ENCODE results near the gene PHRF1.
"Not testable (repeated sequence)": the region's sequence is repeated elsewhere in the genome, so short reads cannot be mapped to it uniquely, and the experiment has no call there.

PHRF1 gene

DNA sequence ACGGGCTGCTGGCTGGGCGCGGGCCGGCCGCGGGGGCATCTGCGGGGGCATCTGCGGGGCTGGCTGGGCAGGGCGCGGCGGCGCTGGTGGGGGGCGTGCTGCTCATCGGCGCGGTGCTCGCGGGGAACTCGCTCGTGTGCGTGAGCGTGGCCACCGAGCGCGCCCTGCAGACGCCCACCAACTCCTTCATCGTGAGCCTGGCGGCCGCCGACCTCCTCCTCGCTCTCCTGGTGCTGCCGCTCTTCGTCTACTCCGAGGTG lies 61.0 kb downstream of the PHRF1 start:
- no peaks in the 10 kb centered on the region for H3K36me3 ChIP-seq (ENCODE audit: control insufficient read depth, insufficient read depth, low read length)
- H3K9ac ChIP-seq (ENCODE audit: low read length): no peak overlapping the region
- H3K27me3 ChIP-seq (ENCODE audit: control insufficient read depth, insufficient read depth, low read length): peaks cover 21% of the 10 kb centered on the region
- peaks cover 2% of the 10 kb centered on the region for H3K4me1 ChIP-seq (ENCODE audit: control insufficient read depth, insufficient read depth, low read length)
- no peak overlapping the region for H3K27ac ChIP-seq (ENCODE audit: low read depth, low read length)
- H3K4me3 ChIP-seq (ENCODE audit: low read length): no peak overlapping the region

DNA sequence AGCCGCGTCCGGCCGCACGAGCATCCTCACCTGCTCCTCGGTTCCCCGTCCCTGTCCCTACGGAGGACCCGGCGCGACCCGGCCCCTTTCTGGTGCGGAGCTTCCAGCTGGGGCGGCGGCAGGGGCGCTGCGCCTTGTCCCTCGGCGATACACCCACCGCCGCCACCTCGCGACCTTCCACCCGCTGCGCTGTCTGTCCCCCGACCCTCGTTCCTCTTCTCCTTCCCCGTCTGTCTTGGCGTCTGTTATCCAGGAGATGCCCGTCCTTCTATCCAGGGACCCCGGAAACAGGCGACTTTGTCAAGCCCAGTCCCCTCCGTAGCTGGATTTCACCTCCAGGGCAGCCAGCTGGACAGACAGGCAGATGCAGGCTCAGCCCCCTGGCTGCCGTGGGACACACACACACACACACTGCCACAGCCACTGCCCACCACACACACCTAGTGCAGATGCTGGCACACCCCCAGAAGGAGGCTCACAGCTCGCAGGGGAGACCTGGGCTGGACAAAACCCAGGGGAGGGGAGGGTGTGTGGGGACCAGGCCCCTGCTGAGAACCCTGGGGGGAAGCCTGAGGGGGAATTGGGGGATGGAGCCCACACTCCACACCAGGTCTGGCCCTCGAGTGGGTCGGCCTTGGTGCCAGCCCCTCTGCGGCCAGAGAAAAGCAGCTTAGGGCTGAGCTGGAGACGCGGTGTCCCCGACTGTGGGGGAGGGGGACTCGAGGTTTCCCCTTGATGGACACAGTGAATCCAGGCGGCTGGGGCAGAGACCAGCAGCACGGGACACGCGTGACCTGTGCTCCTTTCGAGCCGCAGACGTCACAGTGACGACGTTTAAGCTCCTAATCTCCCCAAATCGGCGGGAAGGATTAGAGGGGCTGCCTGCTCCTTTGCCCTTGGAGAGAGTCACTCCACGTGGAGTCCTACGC lies 61.6 kb downstream of the PHRF1 start:
- peaks cover 2% of the 10 kb centered on the region for H3K4me1 ChIP-seq (ENCODE audit: control insufficient read depth, insufficient read depth, low read length)
- peaks cover 21% of the 10 kb centered on the region for H3K27me3 ChIP-seq (ENCODE audit: control insufficient read depth, insufficient read depth, low read length)
- no peak overlapping the region for H3K4me3 ChIP-seq (ENCODE audit: low read length)
- H3K27ac ChIP-seq (ENCODE audit: low read depth, low read length): no peak overlapping the region
- no peaks in the 10 kb centered on the region for H3K36me3 ChIP-seq (ENCODE audit: control insufficient read depth, insufficient read depth, low read length)
- H3K9ac ChIP-seq (ENCODE audit: low read length): no peak overlapping the region

DNA sequence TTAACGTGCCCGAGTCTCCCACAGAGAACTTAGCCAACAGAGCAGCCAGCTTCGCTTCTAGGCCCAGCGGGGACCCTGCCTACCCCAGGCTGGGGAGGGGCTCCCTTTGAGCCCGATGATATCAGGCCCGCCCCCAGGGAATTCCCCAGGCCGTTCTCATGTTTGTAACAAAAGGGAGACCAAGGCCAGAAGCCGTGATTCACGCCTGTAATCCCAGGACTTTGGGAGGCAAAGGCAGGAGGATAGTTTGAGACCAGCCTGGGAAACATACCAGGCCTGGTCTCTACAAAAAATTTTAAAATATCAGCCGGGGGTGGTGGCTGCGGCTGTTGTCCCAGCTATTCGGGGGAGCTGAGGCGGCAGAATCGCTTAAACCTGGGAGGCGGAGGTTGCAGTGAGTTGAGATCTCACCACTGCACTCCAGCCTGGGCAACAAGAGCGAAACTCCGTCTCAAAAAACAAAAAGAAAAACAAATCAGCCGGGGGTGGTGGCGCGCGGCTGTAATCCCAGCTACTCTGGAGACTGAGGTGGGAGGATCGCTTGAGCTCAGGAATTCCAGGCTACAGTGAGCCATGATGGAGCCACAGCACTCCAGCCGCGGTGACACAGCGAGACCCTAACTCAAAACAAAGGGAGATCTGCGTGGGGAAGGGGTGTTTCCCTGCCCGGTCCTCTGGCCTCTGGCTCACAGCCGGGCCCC lies 62.5 kb downstream of the PHRF1 start:
- no peak overlapping the region for H3K27ac ChIP-seq (ENCODE audit: low read depth, low read length)
- H3K4me3 ChIP-seq (ENCODE audit: low read length): no peak overlapping the region
- peaks cover 21% of the 10 kb centered on the region for H3K27me3 ChIP-seq (ENCODE audit: control insufficient read depth, insufficient read depth, low read length)
- no peak overlapping the region for H3K9ac ChIP-seq (ENCODE audit: low read length)
- peaks cover 2% of the 10 kb centered on the region for H3K4me1 ChIP-seq (ENCODE audit: control insufficient read depth, insufficient read depth, low read length)
- no peaks in the 10 kb centered on the region for H3K36me3 ChIP-seq (ENCODE audit: control insufficient read depth, insufficient read depth, low read length)

DNA sequence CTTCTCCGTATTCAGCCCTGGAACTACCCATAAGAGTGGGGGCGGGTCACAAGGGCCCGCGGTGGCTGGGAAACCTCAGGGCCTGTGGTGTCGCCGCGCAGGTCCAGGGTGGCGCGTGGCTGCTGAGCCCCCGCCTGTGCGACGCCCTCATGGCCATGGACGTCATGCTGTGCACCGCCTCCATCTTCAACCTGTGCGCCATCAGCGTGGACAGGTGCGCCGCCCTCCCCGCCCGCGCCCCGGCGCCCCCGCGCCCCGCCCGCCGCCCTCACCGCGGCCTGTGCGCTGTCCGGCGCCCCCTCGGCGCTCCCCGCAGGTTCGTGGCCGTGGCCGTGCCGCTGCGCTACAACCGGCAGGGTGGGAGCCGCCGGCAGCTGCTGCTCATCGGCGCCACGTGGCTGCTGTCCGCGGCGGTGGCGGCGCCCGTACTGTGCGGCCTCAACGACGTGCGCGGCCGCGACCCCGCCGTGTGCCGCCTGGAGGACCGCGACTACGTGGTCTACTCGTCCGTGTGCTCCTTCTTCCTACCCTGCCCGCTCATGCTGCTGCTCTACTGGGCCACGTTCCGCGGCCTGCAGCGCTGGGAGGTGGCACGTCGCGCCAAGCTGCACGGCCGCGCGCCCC lies 63.2 kb downstream of the PHRF1 start:
- H3K27me3 ChIP-seq (ENCODE audit: control insufficient read depth, insufficient read depth, low read length): peaks cover 21% of the 10 kb centered on the region
- no peak overlapping the region for H3K9ac ChIP-seq (ENCODE audit: low read length)
- H3K4me1 ChIP-seq (ENCODE audit: control insufficient read depth, insufficient read depth, low read length): peaks cover 2% of the 10 kb centered on the region
- no peak overlapping the region for H3K27ac ChIP-seq (ENCODE audit: low read depth, low read length)
- H3K4me3 ChIP-seq (ENCODE audit: low read length): no peak overlapping the region
- H3K36me3 ChIP-seq (ENCODE audit: control insufficient read depth, insufficient read depth, low read length): no peaks in the 10 kb centered on the region

DNA sequence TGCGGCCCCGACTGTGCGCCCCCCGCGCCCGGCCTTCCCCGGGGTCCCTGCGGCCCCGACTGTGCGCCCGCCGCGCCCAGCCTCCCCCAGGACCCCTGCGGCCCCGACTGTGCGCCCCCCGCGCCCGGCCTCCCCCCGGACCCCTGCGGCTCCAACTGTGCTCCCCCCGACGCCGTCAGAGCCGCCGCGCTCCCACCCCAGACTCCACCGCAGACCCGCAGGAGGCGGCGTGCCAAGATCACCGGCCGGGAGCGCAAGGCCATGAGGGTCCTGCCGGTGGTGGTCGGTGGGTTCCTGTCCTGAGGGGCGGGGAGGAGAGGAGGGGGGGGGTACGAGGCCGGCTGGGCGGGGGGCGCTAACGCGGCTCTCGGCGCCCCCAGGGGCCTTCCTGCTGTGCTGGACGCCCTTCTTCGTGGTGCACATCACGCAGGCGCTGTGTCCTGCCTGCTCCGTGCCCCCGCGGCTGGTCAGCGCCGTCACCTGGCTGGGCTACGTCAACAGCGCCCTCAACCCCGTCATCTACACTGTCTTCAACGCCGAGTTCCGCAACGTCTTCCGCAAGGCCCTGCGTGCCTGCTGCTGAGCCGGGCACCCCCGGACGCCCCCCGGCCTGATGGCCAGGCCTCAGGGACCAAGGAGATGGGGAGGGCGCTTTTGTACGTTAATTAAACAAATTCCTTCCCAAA lies 63.9 kb downstream of the PHRF1 start:
- Histone ChIP-seq H3K4me3 (ENCODE audit: low read length) (no peak overlapping the region), H3K27ac (ENCODE audit: low read depth, low read length) (no peak overlapping the region), H3K27me3 (ENCODE audit: control insufficient read depth, insufficient read depth, low read length) (peaks cover 21% of the 10 kb centered on the region), H3K36me3 (ENCODE audit: control insufficient read depth, insufficient read depth, low read length) (no peaks in the 10 kb centered on the region), H3K9ac (ENCODE audit: low read length) (no peak overlapping the region), H3K4me1 (ENCODE audit: control insufficient read depth, insufficient read depth, low read length) (peaks cover 2% of the 10 kb centered on the region)

DNA sequence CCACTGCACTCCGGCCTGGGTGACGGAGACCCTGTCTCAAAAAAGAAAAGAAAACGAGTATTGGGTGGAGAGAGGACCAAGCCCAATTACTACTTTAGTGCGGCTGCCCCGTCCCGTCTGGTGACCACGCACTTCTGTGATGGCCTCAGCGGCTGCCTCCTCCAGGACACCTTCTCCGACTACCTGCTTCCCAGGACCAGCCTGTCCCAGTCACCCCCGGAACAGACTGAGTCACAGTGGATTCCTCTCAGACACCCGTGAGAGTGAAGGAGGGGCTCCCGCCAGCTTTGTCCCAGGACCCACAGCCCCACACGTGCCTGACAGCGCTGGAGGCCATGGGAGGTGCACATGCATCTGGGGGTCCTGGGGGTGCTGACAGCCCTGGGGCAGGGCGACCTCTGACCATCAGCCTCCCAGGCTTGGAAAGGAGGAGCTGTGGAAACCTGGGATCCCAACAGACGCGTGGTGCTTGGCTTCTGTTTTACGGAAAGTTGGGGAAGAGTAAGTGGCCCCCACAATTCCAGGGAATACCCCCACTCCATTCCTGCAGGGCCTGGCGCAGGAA lies 65.6 kb downstream of the PHRF1 start:
- H3K27ac ChIP-seq (ENCODE audit: low read depth, low read length): no peak overlapping the region
- peaks cover 2% of the 10 kb centered on the region for H3K4me1 ChIP-seq (ENCODE audit: control insufficient read depth, insufficient read depth, low read length)
- no peak overlapping the region for H3K4me3 ChIP-seq (ENCODE audit: low read length)
- no peak overlapping the region for H3K9ac ChIP-seq (ENCODE audit: low read length)
- H3K27me3 ChIP-seq (ENCODE audit: control insufficient read depth, insufficient read depth, low read length): peaks cover 21% of the 10 kb centered on the region
- peaks cover 2% of the 10 kb centered on the region for H3K36me3 ChIP-seq (ENCODE audit: control insufficient read depth, insufficient read depth, low read length)

DNA sequence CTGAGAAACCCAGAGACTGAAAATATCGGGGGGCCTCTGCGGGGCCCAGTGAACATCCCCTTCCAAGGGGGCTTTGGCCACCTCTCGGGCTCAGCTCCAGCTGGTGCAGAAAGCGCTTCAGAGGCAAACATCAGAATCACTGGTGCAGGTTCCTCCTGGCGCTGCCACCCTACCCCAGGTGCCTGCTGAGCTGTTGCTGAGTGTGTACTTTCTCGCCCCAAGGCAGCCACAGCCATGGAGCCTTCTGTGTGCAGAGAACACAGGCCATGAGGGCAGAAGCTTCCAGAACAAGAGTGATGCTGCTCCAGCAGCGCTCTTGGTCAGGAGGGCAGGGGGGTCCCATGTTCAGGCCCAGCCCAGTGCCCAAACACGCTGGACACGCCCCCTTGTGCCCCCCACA lies 67.1 kb downstream of the PHRF1 start:
- H3K27me3 ChIP-seq (ENCODE audit: control insufficient read depth, insufficient read depth, low read length): peaks cover 8% of the 10 kb centered on the region
- peaks cover 2% of the 10 kb centered on the region for H3K36me3 ChIP-seq (ENCODE audit: control insufficient read depth, insufficient read depth, low read length)
- no peak overlapping the region for H3K9ac ChIP-seq (ENCODE audit: low read length)
- no peak overlapping the region for H3K27ac ChIP-seq (ENCODE audit: low read depth, low read length)
- no peaks in the 10 kb centered on the region for H3K4me1 ChIP-seq (ENCODE audit: control insufficient read depth, insufficient read depth, low read length)
- H3K4me3 ChIP-seq (ENCODE audit: low read length): no peak overlapping the region

DNA sequence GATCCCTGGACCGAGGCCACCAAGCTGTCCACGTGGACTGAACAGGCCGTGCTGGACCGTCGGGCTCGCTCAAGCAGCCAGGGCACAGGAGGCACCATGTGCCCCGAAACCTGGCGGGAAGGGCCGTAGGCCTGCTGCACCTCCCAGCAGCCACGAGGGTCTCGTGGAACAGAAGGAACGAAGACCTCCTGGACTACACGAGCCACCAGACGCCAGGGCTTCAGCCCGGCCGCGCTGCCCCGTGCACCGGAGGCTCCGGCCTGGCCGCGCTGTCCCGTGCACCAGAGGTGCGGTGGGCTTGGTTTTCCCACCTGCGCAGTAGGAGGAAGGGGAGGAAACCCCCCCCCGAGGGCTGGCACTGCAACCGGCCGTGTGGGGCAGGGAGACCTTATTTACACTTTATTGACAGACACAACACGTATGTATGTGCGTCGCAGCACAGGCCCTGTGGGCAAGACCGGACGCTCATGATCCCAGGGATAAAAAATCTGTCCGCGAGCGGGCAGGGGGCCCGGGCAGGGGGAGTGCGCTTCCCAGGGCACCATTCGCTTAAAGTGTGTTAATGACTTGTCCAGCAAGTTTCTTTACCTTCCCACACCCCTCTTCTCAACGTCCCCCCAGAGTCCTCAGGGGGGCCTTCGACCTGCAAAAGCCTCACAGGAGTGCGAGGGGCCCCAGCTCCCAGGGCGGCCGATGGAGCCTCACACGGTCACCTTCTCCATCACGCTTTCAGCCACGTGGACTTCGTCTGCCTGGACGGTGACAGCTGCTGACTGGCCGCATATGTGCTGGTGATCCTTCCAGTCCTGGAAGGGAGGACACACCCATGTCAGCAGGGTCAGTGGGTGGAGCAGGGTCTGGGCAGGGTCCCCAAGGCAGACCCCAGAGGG lies 67.8 kb downstream of the PHRF1 start:
- H3K4me3 ChIP-seq (ENCODE audit: low read length): no peak overlapping the region
- peaks cover 2% of the 10 kb centered on the region for H3K36me3 ChIP-seq (ENCODE audit: control insufficient read depth, insufficient read depth, low read length)
- H3K4me1 ChIP-seq (ENCODE audit: control insufficient read depth, insufficient read depth, low read length): no peaks in the 10 kb centered on the region
- no peak overlapping the region for H3K9ac ChIP-seq (ENCODE audit: low read length)
- H3K27ac ChIP-seq (ENCODE audit: low read depth, low read length): no peak overlapping the region
- H3K27me3 ChIP-seq (ENCODE audit: control insufficient read depth, insufficient read depth, low read length): peaks cover 6% of the 10 kb centered on the region

DNA sequence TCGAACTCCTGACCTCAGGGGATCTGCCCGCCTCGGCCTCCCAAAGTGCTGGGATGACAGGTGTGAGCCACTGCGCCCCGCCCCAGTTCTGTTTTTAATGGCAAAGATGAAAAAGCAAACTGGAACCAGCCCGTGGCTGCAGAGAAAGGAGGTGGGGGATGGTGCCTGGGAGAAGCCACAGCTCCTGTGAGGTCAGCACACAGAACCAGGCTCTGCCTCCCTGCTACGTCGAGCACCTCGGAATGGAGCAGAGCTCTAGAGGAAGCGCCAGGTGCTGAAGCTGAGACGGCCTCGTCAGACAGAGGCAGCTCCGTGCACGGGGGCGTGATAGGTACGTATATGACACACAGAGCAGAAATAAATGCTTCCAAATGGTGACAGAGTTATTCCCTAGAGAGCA lies 69.3 kb downstream of the PHRF1 start:
- no peak overlapping the region for H3K27ac ChIP-seq (ENCODE audit: low read depth, low read length)
- peaks cover 2% of the 10 kb centered on the region for H3K27me3 ChIP-seq (ENCODE audit: control insufficient read depth, insufficient read depth, low read length)
- H3K36me3 ChIP-seq (ENCODE audit: control insufficient read depth, insufficient read depth, low read length): peaks cover 2% of the 10 kb centered on the region

DNA sequence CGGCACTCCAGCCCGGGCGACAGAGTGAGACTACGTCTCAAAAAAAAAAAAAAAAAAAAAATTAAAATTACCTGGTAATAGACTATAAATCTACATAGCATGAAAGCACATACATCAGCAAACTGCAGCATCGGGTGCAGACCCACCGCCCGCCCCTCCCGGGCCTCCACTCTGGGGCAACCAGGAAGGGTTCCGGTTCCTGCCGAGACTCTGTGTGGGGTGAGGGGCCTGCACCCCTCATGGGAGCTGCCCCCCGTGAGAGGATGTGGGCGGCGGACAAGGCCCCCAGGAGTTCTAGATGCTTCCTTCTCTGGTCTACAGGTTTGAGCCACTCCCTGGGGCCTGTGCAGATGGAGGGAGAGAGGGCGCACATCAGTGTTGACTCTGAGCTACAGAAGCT lies 69.9 kb downstream of the PHRF1 start:
- Histone ChIP-seq H3K27ac (ENCODE audit: low read depth, low read length) (no peak overlapping the region), H3K4me1 (ENCODE audit: control insufficient read depth, insufficient read depth, low read length) (no peaks in the 10 kb centered on the region), H3K4me3 (ENCODE audit: low read length) (no peak overlapping the region), H3K9ac (ENCODE audit: low read length) (no peak overlapping the region), H3K27me3 (ENCODE audit: control insufficient read depth, insufficient read depth, low read length) (no peaks in the 10 kb centered on the region), H3K36me3 (ENCODE audit: control insufficient read depth, insufficient read depth, low read length) (peaks cover 2% of the 10 kb centered on the region)

More for the DNA sequence above, 69.3 kb downstream of the PHRF1 start:
- no peak overlapping the region for H3K4me3 ChIP-seq (ENCODE audit: low read length)
- no peak overlapping the region for H3K9ac ChIP-seq (ENCODE audit: low read length)
- H3K4me1 ChIP-seq (ENCODE audit: control insufficient read depth, insufficient read depth, low read length): no peaks in the 10 kb centered on the region

DNA sequence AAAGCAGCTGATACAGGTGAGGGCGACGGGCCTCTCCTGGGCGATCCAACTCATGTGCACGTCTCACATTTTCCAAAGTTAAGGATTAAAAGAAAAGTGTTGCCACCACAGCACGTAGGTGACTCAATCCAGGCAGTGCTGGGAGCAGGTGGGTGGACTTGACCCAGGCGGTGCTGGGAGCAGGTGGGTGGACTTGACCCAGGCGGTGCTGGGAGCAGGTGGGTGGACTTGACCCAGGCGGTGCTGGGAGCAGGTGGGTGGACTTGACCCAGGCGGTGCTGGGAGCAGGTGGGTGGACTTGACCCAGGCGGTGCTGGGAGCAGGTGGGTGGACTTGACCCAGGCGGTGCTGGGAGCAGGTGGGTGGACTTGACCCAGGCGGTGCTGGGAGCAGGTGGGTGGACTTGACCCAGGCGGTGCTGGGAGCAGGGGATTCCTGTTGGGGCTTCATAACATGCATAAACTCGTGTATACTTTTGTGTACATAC lies 71.4 kb downstream of the PHRF1 start:
- not testable (repeated sequence) for H3K27me3 ChIP-seq (ENCODE audit: control insufficient read depth, insufficient read depth, low read length); H3K36me3 ChIP-seq (ENCODE audit: control insufficient read depth, insufficient read depth, low read length); H3K9ac ChIP-seq (ENCODE audit: low read length); H3K4me3 ChIP-seq (ENCODE audit: low read length); H3K27ac ChIP-seq (ENCODE audit: low read depth, low read length); H3K4me1 ChIP-seq (ENCODE audit: control insufficient read depth, insufficient read depth, low read length)

Data from rectal smooth muscle tissue (tissue), 1 donor.